ENCODE results near the gene IL17C. TPM values are rescaled to one million over a fixed set of nuclear protein-coding genes. Genes with fewer than 3 reads are reported as not detected.

Gene IL17C
- total and polyA plus RNA-seq, 9 of the 15 experiments (the other 6 are each of a cell fraction or from before 2014, with no cell fraction given): not detected

- TF ChIP-seq GMEB1 (CRISPR knock-in tag; IDR thresholded peaks at IDR 0.05) (no peak), NR3C1 (CRISPR knock-in tag; IDR thresholded peaks at IDR 0.05) (no peak), SOX6 (IDR thresholded peaks at IDR 0.05) (peak; percentile 44; the same call in 1 of the 2 replicates), HIVEP1 (CRISPR knock-in tag; IDR thresholded peaks at IDR 0.05) (no peak), ZNF766 (CRISPR knock-in tag; conservative IDR thresholded peaks at IDR 0.05) (no peak), SMARCA4 (IDR thresholded peaks at IDR 0.05) (no peak), ESRRB (CRISPR knock-in tag; IDR thresholded peaks at IDR 0.05; ENCODE audit: borderline replicate concordance) (no peak), ESRRA (IDR thresholded peaks at IDR 0.05; ENCODE audit: borderline replicate concordance, low read depth) (peak; percentile 81), ZBED1 (IDR thresholded peaks at IDR 0.05) (no peak; the same call in 1 of the 2 replicates), POLR2A (conservative IDR thresholded peaks at IDR 0.05) (no peak; the same call in 1 of the 2 replicates), GATA2 (CRISPR knock-in tag; IDR thresholded peaks at IDR 0.05) (no peak), NCOA4 (IDR thresholded peaks at IDR 0.05; ENCODE audit: partially characterized antibody) (no peak), ATF6 (CRISPR knock-in tag; IDR thresholded peaks at IDR 0.05) (no peak)
Measured at GRCh38 chr16:88628512-88628974, 9.8 kb upstream of the IL17C start (continued).

Data from K562 (cell line).